Lower lobe of right lung (tissue), 2 donors: Measurements from ENCODE around the gene RASSF7. TPM values are rescaled to one million over a fixed set of nuclear protein-coding genes. Genes with fewer than 3 reads are reported as not detected.

ENCODE experiments used
- ATAC-seq, 2 donors: fragments of 200-7000 bp; cut with Tn5 transposase; one replicate each; pipeline ENCODE4 v1.9.1; 2020 to 2022; ENCODE audit warnings: mild to moderate bottlenecking in 2 of 2, moderate library complexity in 2 of 2
- DNase-seq: peaks from one replicate; pipeline ENCODE4 v3.0.0-alpha.2; 2020
- H3K27ac ChIP-seq: fragments of 200-600 bp; one replicate; pipeline ENCODE4 v1.8.0; 2022
- H3K27me3 ChIP-seq: fragments of 200-600 bp; one replicate; pipeline ENCODE4 v1.8.0; 2022; ENCODE audit warnings: low read depth
- H3K36me3 ChIP-seq: fragments of 200-600 bp; one replicate; pipeline ENCODE4 v1.8.0; 2022; ENCODE audit warnings: mild to moderate bottlenecking
- H3K4me1 ChIP-seq: fragments of 200-600 bp; one replicate; pipeline ENCODE4 v1.8.0; 2022
- H3K4me3 ChIP-seq: fragments of 200-600 bp; one replicate; pipeline ENCODE4 v1.8.0; 2022; ENCODE audit warnings: mild to moderate bottlenecking
- H3K9me3 ChIP-seq: fragments of 200-600 bp; one replicate; pipeline ENCODE4 v1.8.0; 2022
- intact Hi-C: fragments of 100-400 bp; cut with DNase I; formaldehyde crosslinking; loops from one replicate; pipeline ENCODE4 v1.11.0; 2022
- total RNA-seq: library from RNA; stranded (reverse); fragmentation: NEBNext Ultra II Directional; extraction: Animal tissue kit (Norgen Biotek cat#: 25700); gene quantifications from one replicate; pipeline ENCODE4 v1.2.1, GENCODE V29; 2021
- TF ChIP-seq, protein P1 (sequence below): fragments of 200-600 bp; IDR thresholded peaks from one replicate; pipeline ENCODE4 v1.8.0; 2022; ENCODE audit warnings: antibody characterized with exemption, mild to moderate bottlenecking
- donor health status: DM: no; HTN: yes; CAD: no; lungs with severe emphysema.

RASSF7 gene
- total RNA-seq, 1 donor from 2014 or later = 71.5 TPM

GRCh38 chr11:528815-529727 is 31.7 kb upstream of the RASSF7 start:
- Histone ChIP-seq H3K36me3 (peaks cover 31% of the 10 kb centered on the region), H3K4me1 (peaks cover 7% of the 10 kb centered on the region), H3K27ac (no peak overlapping the region), H3K27me3 (no peaks in the 10 kb centered on the region), H3K4me3 (no peak overlapping the region), H3K9me3 (no peaks in the 10 kb centered on the region)
- peak in 1 of 2 donors; percentile 2 for ATAC-seq
- TF ChIP-seq, protein P1, sequence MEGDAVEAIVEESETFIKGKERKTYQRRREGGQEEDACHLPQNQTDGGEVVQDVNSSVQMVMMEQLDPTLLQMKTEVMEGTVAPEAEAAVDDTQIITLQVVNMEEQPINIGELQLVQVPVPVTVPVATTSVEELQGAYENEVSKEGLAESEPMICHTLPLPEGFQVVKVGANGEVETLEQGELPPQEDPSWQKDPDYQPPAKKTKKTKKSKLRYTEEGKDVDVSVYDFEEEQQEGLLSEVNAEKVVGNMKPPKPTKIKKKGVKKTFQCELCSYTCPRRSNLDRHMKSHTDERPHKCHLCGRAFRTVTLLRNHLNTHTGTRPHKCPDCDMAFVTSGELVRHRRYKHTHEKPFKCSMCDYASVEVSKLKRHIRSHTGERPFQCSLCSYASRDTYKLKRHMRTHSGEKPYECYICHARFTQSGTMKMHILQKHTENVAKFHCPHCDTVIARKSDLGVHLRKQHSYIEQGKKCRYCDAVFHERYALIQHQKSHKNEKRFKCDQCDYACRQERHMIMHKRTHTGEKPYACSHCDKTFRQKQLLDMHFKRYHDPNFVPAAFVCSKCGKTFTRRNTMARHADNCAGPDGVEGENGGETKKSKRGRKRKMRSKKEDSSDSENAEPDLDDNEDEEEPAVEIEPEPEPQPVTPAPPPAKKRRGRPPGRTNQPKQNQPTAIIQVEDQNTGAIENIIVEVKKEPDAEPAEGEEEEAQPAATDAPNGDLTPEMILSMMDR = no peak
- no peak for DNase-seq
- intact Hi-C loops = no loop called here

- H3K4me1 ChIP-seq = peaks cover 13% of the 10 kb centered on the region
- TF ChIP-seq, protein P1 = no peak
- ATAC-seq = no peak
- DNase-seq = no peak
- intact Hi-C loops = no loop called here
- no peak overlapping the region for H3K27ac ChIP-seq
- peaks cover 33% of the 10 kb centered on the region for H3K36me3 ChIP-seq
- no peaks in the 10 kb centered on the region for H3K9me3 ChIP-seq
- H3K27me3 ChIP-seq = no peaks in the 10 kb centered on the region
- no peak overlapping the region for H3K4me3 ChIP-seq
These were observed 30.9 kb upstream of the RASSF7 start for GRCh38 chr11:529728-530411.

DNA sequence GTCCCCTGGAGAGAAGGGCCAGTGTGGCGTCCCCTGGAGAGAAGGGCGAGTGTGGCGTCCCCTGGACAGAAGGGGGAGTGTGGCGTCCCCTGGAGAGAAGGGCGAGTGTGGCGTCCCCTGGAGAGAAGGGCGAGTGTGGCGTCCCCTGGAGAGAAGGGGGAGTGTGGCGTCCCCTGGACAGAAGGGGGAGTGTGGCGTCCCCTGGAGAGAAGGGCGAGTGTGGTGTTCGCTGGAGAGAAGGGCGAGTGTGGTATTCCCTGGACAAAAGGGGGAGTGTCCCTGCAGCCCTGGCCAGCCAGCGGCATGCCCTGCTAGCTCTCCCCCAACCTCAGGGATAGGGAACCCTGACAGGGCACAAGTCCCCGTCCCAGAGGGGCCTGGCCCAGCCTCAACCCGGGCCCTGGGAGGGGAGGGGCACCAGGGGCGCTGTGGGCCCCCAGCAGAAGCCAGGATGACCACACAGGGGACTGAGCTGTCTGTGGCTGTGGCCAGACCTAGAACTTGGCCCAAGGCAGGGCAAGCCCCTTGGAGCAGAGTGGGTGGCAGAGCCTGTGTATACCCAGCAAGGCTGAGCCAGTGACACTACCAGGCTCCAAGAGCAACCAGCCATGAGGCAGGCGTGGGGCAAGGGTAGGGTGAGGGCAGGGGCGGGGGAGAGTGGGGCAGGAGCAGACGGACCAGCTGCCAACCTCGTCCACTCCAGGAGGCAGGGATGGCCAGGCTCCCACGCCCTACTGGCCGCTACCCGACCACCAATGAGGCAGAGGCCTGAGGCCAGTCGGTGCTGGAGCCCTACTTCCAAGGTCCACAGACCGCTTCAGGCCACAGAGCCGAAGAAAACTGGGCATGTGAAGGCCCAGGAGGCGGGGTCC is 29.6 kb upstream of the RASSF7 start:
- Histone ChIP-seq H3K4me1 (peaks cover 15% of the 10 kb centered on the region), H3K4me3 (no peak overlapping the region), H3K27ac (no peak overlapping the region), H3K36me3 (peaks cover 33% of the 10 kb centered on the region), H3K27me3 (no peaks in the 10 kb centered on the region), H3K9me3 (no peaks in the 10 kb centered on the region)
- ATAC-seq = no peak
- TF ChIP-seq, protein P1 = no peak
- no peak for DNase-seq
- intact Hi-C loops = no loop called here

DNA sequence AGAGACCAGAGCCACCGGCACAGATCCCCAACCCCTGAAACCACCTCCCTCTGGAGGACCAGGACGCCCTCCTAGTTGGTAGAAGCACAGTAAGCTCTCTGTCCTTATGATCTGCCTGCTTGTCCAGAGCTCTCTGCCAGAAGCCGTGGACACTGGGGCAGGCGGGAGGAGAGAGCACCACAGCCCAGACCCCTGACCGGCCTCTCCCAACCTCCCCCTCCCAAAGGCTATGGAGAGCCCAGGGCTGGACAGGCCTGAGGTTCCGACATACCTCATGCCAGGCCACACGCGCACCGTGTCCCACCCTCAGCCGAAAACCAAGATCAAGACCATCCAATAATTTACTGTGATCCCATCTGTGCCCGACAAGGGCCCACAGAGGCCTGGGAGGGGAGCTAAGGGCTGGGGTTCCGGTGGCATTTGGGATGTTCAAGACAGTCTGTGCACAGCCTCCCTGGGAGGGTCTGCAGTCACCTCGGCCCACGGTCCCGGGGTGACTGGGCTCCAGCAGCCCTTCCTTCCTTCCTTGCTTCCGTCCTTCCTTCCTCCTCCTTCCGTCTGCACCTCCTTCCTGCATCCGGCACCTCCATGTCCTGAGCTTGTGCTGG is 28.7 kb upstream of the RASSF7 start:
- Histone ChIP-seq H3K27me3 (no peaks in the 10 kb centered on the region), H3K36me3 (peaks cover 33% of the 10 kb centered on the region), H3K9me3 (no peaks in the 10 kb centered on the region), H3K27ac (no peak overlapping the region), H3K4me1 (peaks cover 24% of the 10 kb centered on the region), H3K4me3 (no peak overlapping the region)
- no peak for ATAC-seq
- no peak for DNase-seq
- TF ChIP-seq, protein P1 = no peak
- intact Hi-C loops = no loop called here

- no peak for DNase-seq
- intact Hi-C loops = no loop called here
- no peaks in the 10 kb centered on the region for H3K9me3 ChIP-seq
- no peak for ATAC-seq
- peaks cover under 1% of the 10 kb centered on the region for H3K27me3 ChIP-seq
- no peak overlapping the region for H3K4me3 ChIP-seq
- TF ChIP-seq, protein P1 = no peak
- H3K36me3 ChIP-seq = peaks cover 33% of the 10 kb centered on the region
- no peak overlapping the region for H3K27ac ChIP-seq
- H3K4me1 ChIP-seq = peaks cover 29% of the 10 kb centered on the region
These were observed 28.2 kb upstream of the RASSF7 start for GRCh38 chr11:532527-532985.
